Upper lobe of right lung (tissue), 1 donor: ENCODE data around the gene SLC9A7. TPM values are rescaled to one million over a fixed set of nuclear protein-coding genes. Genes with fewer than 3 reads are reported as not detected.
"Not testable (repeated sequence)": the region's sequence is repeated elsewhere in the genome, so short reads cannot be mapped to it uniquely, and the experiment has no call there.

Experiments used
- ATAC-seq: fragments of 200-7000 bp; cut with Tn5 transposase; one replicate; pipeline ENCODE4 v1.9.1; 2020; ENCODE audit warnings: mild to moderate bottlenecking, moderate library complexity
- DNase-seq: peaks from one replicate; pipeline ENCODE4 v3.0.0-alpha.2; 2020
- H3K27ac ChIP-seq: fragments of 200-600 bp; one replicate; pipeline ENCODE4 v1.8.0; 2022
- H3K27me3 ChIP-seq: fragments of 200-600 bp; one replicate; pipeline ENCODE4 v1.8.0; 2022; ENCODE audit warnings: mild to moderate bottlenecking
- H3K36me3 ChIP-seq: fragments of 200-600 bp; one replicate; pipeline ENCODE4 v1.8.0; 2022
- H3K4me1 ChIP-seq: fragments of 200-600 bp; one replicate; pipeline ENCODE4 v1.8.0; 2022
- H3K4me3 ChIP-seq: fragments of 200-600 bp; one replicate; pipeline ENCODE4 v1.8.0; 2022; ENCODE audit warnings: mild to moderate bottlenecking
- H3K9me3 ChIP-seq: fragments of 200-600 bp; one replicate; pipeline ENCODE4 v1.8.0; 2022
- intact Hi-C: fragments of 100-400 bp; cut with DNase I; formaldehyde crosslinking; loops from one replicate; pipeline ENCODE4 v1.11.0; 2022
- total RNA-seq: library from RNA; stranded (reverse); fragmentation: NEBNext Ultra II Directional; extraction: Animal tissue kit (Norgen Biotek cat#: 25700); gene quantifications from one replicate; pipeline ENCODE4 v1.2.1, GENCODE V29; 2021
- TF ChIP-seq, protein P1 (sequence below): fragments of 200-600 bp; IDR thresholded peaks from one replicate; pipeline ENCODE4 v1.8.0; 2022; ENCODE audit warnings: antibody characterized with exemption
- donor health status: DM: no; HTN: yes; CAD: no; lungs with severe emphysema.

SLC9A7 gene
- total RNA-seq, 1 donor from 2014 or later = 8.8 TPM

DNA sequence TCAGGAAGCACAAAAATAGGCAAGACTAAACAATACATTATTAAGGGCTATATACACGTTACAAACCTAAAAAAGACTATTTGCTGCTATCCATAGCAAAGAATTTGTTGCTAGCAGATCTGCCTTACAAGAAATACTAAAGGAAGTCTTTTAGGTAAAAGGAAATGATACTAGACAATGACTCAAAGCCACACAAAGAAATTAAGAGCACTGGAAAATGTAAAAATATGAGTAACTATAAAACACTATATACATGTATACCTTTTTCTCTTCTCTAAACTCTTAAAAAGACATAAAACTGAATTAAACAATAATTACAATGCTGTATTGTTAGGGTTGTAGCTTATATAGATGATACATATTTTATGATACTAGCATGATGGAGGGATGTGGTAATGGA, 25.7 kb downstream of the SLC9A7 start:
- ATAC-seq = no peak
- Histone ChIP-seq H3K36me3 (no peaks in the 10 kb centered on the region), H3K4me1 (no peaks in the 10 kb centered on the region), H3K27ac (no peak overlapping the region), H3K27me3 (no peaks in the 10 kb centered on the region), H3K4me3 (no peak overlapping the region), H3K9me3 (no peaks in the 10 kb centered on the region)
- no peak for DNase-seq
- intact Hi-C loops = no loop called here
- TF ChIP-seq, protein P1, sequence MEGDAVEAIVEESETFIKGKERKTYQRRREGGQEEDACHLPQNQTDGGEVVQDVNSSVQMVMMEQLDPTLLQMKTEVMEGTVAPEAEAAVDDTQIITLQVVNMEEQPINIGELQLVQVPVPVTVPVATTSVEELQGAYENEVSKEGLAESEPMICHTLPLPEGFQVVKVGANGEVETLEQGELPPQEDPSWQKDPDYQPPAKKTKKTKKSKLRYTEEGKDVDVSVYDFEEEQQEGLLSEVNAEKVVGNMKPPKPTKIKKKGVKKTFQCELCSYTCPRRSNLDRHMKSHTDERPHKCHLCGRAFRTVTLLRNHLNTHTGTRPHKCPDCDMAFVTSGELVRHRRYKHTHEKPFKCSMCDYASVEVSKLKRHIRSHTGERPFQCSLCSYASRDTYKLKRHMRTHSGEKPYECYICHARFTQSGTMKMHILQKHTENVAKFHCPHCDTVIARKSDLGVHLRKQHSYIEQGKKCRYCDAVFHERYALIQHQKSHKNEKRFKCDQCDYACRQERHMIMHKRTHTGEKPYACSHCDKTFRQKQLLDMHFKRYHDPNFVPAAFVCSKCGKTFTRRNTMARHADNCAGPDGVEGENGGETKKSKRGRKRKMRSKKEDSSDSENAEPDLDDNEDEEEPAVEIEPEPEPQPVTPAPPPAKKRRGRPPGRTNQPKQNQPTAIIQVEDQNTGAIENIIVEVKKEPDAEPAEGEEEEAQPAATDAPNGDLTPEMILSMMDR = no peak

DNA sequence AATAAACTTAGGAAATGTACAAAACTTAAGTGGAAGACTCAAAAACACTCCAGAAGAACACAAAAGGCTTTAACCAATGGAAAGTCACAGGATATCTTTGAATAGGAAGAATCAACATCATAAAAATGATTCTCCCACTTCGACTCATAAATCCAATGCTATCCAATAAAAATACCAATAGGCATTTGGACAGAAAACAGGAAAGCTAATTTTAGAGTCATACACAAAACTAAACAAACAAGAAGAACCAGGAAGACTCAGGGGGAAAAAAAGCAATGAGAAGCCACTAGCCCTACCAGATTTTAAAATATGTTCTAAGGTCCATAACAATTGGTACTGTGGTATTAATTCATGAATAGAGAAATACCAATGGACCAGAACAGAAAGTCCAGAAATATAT, 28.2 kb downstream of the SLC9A7 start:
- Histone ChIP-seq H3K27me3 (no peaks in the 10 kb centered on the region), H3K27ac (no peak overlapping the region), H3K9me3 (no peaks in the 10 kb centered on the region), H3K4me1 (no peaks in the 10 kb centered on the region), H3K36me3 (no peaks in the 10 kb centered on the region), H3K4me3 (no peak overlapping the region)
- no peak for ATAC-seq
- TF ChIP-seq, protein P1 = no peak
- DNase-seq = no peak
- intact Hi-C loops = no loop called here

DNA sequence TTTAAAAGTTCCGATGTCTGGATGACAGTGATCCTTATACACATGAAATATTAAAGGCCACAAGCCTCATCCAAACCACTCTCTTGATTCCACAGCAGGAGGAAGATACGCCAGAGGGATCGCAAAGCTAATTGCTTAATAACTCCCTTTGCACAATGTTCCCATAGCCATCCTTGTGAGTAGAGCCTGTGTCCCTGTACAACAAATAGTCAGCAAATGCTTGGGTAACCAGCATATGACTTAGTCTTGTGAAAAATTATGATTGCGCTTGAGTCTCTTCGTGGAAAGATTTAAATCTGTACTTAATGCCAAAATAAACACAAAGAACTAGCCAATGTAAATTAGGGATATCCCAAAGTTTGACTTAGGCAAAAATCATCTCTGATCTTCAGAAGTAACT, 31.5 kb downstream of the SLC9A7 start:
- TF ChIP-seq, protein P1 = no peak
- no peak overlapping the region for H3K27ac ChIP-seq
- intact Hi-C loops = no loop called here
- ATAC-seq (peak; percentile 32), DNase-seq (no peak)
- no peaks in the 10 kb centered on the region for H3K36me3 ChIP-seq
- H3K9me3 ChIP-seq = no peaks in the 10 kb centered on the region
- no peaks in the 10 kb centered on the region for H3K27me3 ChIP-seq
- no peak overlapping the region for H3K4me3 ChIP-seq
- H3K4me1 ChIP-seq = no peaks in the 10 kb centered on the region

DNA sequence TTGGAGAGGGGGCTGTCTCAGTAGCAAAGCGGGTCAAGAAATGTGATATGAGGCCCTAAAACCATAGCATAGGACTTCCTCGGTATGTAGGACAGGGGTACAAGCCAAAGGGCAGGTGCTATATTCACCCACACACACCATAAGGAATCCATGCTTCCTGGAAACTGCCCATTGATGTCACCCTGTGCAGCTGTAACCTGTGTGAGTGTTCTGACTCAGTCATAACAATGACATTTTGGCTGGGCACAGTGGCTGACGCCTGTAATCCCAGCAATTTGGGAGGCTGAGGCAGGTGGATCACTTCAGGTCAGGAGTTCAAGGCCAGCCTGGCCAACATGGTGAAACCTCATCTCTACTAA, 35.4 kb downstream of the SLC9A7 start:
- H3K27me3 ChIP-seq, H3K4me3 ChIP-seq, intact Hi-C loops, H3K27ac ChIP-seq, H3K9me3 ChIP-seq, ATAC-seq, H3K4me1 ChIP-seq, H3K36me3 ChIP-seq, DNase-seq: not testable (repeated sequence)

DNA sequence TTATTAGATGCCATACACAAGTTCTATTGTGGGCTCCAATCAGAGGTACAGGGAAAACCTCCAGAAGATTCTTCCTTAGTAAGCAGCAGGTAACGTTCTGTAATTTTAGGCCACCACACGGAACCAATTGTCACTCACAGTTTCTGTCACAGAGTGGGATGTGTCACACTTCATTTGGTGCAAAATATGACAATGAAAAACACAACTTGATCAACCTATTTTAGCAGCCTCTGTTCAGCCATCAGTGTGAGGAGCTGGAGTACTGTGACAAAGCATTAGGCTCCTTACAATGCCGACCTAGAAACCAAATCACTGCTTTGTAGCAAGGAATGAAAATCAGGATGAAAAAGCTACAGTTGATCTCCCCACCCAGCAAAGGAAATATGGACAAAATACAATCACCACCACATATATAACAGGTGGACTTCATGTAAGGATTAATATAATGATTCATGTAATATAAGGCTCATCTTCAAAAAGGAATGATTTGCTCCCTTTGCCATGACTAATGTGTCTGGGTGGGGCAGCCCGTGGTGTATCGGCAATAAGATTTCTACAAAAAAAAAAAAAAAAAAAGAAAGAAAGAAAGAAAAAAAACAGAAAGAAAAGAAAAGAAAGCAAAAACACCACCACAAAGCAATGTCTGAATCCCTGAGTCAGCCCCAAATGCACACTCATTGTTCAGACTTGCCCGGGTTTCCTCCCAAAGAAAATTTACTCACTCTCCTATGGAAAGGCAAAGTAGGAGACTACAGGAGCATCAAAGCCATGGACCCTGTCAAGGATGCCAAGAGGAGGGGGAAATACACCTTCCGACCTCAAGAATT, 36.0 kb downstream of the SLC9A7 start:
- intact Hi-C loops = no loop called here
- DNase-seq = no peak
- TF ChIP-seq, protein P1 = no peak
- no peaks in the 10 kb centered on the region for H3K27me3 ChIP-seq
- no peaks in the 10 kb centered on the region for H3K36me3 ChIP-seq
- no peak for ATAC-seq
- no peak overlapping the region for H3K4me3 ChIP-seq
- no peak overlapping the region for H3K27ac ChIP-seq
- H3K4me1 ChIP-seq = no peaks in the 10 kb centered on the region
- H3K9me3 ChIP-seq = no peaks in the 10 kb centered on the region

DNA sequence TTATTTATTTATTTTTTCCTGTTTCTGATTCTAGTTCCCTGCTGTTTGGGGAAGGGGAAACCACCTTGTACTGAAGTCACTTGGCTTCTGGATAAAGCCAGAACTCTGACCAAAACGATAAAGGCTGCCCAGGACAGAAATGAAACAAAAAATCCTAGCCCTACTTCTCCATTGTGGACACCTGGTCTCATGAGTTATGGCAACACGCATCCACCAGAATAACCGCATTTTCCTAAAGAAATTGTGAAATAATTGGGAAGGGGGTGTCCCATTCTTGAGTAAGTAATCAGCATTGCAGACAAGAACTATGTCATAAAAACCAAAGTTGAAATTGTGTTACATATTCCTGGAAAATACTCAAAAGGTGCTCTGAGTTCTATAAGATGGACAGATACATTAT, 42.1 kb downstream of the SLC9A7 start:
- intact Hi-C loops = no loop called here
- DNase-seq = no peak
- Histone ChIP-seq H3K27ac (no peak overlapping the region), H3K9me3 (no peaks in the 10 kb centered on the region), H3K4me1 (no peaks in the 10 kb centered on the region), H3K27me3 (no peaks in the 10 kb centered on the region), H3K36me3 (no peaks in the 10 kb centered on the region), H3K4me3 (no peak overlapping the region)
- TF ChIP-seq, protein P1 = no peak
- ATAC-seq = no peak
